ENCODE measurements around the gene KIF14. TPM values are rescaled to one million over a fixed set of nuclear protein-coding genes. Genes with fewer than 3 reads are reported as not detected.

The KIF14 gene
- total and polyA plus RNA-seq, 2 of the 13 experiments (the other 11 are each of a cell fraction or from before 2014, with no cell fraction given): 3.3 to 11.2 TPM

- TF ChIP-seq ZNF800 (CRISPR knock-in tag; IDR thresholded peaks at IDR 0.05): no peak
- no peak for TF ChIP-seq ZBTB37 (CRISPR knock-in tag; IDR thresholded peaks at IDR 0.05)
- TF ChIP-seq ZNF446 (CRISPR knock-in tag; IDR thresholded peaks at IDR 0.05): no peak
- no peak for TF ChIP-seq ZNF317 (CRISPR knock-in tag; IDR thresholded peaks at IDR 0.05)
- TF ChIP-seq GABPB1 (CRISPR knock-in tag; IDR thresholded peaks at IDR 0.05): no peak
- TF ChIP-seq ZBTB39 (CRISPR knock-in tag; IDR thresholded peaks at IDR 0.05): no peak
- no peak for TF ChIP-seq ZSCAN20 (CRISPR knock-in tag; IDR thresholded peaks at IDR 0.05; ENCODE audit: borderline replicate concordance)
- no peak for TF ChIP-seq ZFX (CRISPR knock-in tag; IDR thresholded peaks at IDR 0.05; ENCODE audit: low read depth)
These were observed 45.8 kb upstream of the KIF14 start (continued) for GRCh38 chr1:200666309-200666708.
